Occipital lobe (tissue), 2 donors: ENCODE results near the gene FAM111A. TPM values are rescaled to one million over a fixed set of nuclear protein-coding genes. Genes with fewer than 3 reads are reported as not detected.

Source experiments
- DNase-seq: peaks from one replicate; lab custom pipeline; 2025; lab: John Stamatoyannopoulos, UW
- total RNA-seq: library from RNA; depleted of rRNA; stranded (reverse); fragments of >200 nt; gene quantifications from one replicate; pipeline ENCODE4 v1.2.3, GENCODE V29; 2014

Gene FAM111A
- total RNA-seq, 1 donor from 2014 or later = 10.5 TPM

DNA sequence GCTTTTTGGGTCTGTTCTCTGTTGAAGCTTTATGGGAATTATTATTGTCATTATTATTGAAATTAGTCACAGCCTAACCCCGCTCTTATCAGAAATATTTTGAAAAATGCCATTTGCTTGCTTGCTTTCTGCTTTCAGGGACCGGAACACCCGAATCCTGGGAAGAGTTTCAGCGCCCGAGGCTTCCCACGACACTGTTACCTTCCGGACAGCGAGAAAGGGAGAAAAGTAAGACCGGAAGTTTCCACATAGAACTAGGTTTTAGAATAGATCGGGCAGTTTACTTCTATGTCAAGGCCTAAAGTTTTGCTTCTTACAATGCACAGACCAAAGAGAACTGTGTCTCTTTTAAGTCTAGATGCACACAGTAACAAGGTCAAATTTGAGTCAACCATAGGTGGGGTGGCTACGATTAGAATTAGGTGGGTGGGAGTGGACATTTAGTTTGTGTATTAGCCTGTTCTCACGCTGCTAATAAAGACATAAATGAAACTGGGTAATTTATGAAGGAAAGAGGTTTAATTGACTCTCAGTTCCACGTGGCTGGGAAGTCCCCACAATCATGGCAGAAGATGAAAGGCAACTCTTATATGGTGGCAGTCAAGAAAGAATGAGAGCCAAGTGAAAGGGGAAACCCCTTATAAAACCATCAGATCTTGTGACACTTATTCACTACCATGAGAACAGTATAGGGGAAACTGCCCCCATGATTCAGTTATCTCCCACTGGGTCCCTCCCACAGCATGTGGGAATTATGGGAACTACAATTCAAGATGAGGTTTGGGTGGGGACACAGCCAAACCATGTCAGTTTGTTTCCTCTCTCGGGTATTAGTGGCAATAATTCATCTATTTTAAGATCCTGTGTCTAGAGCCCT is 57.1 kb downstream of the FAM111A start:
- DNase-seq = no peak

GRCh38 chr11:59200423-59200746 is 57.7 kb downstream of the FAM111A start:
- no peak for DNase-seq

DNA sequence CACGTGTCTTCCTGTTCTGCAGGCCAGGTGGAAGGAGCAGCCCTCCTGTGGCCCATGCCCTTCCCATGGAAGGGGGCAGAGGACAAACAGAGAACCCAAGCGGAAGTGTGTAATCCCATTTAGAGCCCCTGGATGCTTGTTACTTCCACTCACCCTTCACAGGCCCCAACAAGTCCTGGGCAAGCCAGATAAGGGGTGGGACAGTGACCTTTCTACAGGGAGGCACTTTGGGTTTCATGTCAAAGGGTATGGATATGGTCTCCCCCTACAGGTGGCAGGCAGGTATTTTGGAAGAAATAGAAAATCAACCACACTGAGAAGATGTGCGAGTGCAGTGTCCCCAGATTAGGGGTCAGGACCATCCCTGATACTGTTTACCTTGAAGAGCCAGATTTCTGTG is 58.7 kb downstream of the FAM111A start:
- no peak for DNase-seq

Other genes with a start within 250 kb of the FAM111A start
- gene GLYATL1, start 203.4 kb upstream of the FAM111A start, total RNA-seq = 0.78 TPM
- not detected for gene GLYATL1B, start 56.5 kb upstream of the FAM111A start, total RNA-seq
- gene FAM111B, start 35.6 kb upstream of the FAM111A start, total RNA-seq = 3.9 TPM
- gene DTX4, start 29.3 kb downstream of the FAM111A start, total RNA-seq = 43.7 TPM
- 2.8 TPM for gene MPEG1, start 70.1 kb downstream of the FAM111A start, total RNA-seq
- not detected for gene OR5AN1, start 216.0 kb downstream of the FAM111A start, total RNA-seq